NCI-H146 treated with DMSO at 0.1 percent for 48 hours (cell line): ENCODE measurements around the gene DGKB.
A peak's percentile ranks its signal among the peaks of the same experiment; 100 is the strongest.

ENCODE experiments used
- DNase-seq: peaks from one replicate; lab custom pipeline; 2025; ENCODE audit not compliant: unreplicated experiment; lab: John Stamatoyannopoulos, UW

Gene DGKB

GRCh38 chr7:14902589-14903067 is at the start of gene DGKB:
Gene DGKB (minus strand): TSS chr7:14902751.
- peak; percentile 68 for DNase-seq

DNA sequence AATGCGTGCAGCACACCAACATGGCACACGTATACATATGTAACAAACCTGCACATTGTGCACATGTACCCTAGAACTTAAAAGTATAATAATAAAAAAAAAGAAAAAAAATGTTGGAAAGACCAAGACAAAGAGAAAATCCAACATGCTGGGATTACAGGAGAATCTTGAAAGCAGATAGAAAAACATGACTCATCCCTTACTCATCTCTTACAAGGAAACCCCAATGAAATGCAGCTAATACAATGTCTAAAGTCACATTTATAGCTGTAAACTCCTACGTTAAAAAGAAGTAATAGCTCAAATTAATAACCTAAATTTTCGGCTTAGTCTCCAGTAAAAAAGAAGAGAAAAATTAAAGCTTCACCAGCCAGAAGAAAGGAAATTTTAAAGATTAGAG is 47.5 kb upstream of the DGKB start:
- no peak for DNase-seq

DNA sequence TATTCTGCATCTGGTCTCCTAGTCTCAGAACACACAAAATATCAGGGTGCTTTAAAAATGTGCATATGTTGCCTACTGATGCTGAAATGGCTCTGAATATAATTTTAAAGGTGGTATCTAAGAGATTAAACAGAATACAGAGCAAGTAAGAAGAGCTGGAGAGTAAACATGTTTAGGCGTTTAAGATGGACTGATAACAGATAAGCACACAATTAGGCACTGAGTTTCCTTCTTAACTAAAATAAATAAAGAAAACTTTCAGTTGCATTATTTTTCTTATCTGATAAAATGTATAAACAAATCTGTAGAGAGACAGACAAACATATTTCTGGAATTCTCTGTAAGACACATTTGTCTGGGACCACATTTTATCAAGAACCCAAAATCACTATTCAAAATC is 35.6 kb upstream of the DGKB start:
- no peak for DNase-seq

GRCh38 chr7:14937581-14937980 is 35.0 kb upstream of the DGKB start:
- DNase-seq: no peak

GRCh38 chr7:14936554-14936953 is 34.0 kb upstream of the DGKB start:
- no peak for DNase-seq

DNA sequence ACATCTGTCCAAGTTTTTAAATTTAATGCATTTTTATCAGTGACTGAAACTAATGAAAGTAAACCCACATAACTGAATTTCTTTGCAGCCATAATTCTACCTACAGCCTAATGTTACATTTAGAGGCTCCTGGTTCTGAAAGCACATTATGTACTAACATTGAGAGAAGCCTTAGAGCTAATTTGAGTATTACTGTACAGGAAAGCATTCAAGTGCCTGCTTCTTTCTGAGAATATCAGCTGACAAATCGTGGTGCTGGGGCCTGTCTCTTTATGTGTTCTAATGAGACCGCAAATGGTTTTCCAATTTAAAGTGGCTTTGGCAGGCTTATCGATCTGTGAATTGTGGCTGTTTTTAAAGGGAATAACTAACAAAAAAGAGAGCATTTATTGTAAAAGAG is 32.3 kb upstream of the DGKB start:
- peak; percentile 7 for DNase-seq

DNA sequence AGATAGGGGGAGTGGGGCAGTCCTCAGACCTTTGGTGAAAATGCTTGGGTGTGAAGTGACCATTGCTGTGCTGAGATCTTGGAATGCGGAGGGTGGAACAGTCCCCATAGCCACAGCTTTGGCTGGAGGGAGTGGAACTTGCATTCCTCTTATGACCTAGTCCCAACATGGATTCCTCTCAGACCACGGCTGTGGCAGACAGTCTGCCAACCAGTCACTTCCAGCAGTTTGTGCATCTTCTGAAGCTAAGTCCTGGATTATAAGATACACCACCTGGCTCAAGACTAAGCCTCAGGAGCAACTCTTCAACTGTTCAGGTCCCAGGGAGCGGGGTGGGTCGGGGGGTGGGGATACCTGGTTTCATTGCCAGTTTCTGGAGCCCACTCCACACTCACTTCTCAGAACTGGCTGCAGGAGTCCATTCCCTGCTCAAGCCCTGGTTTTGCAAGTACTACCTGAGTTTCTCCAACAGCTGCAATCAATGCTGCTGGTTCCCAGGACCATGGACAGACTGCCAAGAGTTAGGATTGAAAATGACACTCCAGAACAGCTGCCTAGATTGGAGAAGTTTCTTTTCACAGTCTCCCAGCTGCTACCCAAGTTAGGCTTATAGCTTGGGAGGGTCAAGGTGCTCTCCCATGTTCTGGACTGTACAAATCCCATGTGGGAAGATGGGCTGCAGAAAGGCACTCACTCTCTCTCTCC is 29.1 kb upstream of the DGKB start:
- no peak for DNase-seq

GRCh38 chr7:14924398-14924797 is 21.8 kb upstream of the DGKB start:
- DNase-seq: no peak

GRCh38 chr7:14911077-14911476 is 8.5 kb upstream of the DGKB start:
- no peak for DNase-seq

DNA sequence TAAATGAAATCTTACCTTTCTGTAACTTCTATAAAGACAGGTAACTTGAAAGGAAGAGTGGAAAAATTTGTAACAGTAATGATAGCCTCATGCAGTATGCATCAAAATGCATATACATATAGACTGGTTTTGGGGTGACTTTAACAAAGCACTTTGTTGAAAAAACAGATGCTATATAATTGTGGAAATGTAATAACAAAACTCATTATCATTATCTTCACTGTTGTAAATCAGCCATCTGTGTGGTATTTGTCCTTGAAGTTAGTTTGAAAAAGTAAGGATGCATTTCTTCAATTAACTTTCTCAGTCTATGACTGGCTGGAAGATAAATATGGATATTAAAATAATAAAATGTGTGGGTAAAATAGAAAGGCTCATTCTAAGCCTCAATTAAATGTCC is 6.1 kb upstream of the DGKB start:
- no peak for DNase-seq

GRCh38 chr7:14905764-14906163 is 3.2 kb upstream of the DGKB start:
- DNase-seq: no peak

- DNase-seq: no peak
These were observed 2.5 kb downstream of the DGKB start for GRCh38 chr7:14900051-14900450.

GRCh38 chr7:14899030-14899429 is 3.5 kb downstream of the DGKB start:
- no peak for DNase-seq

DNA sequence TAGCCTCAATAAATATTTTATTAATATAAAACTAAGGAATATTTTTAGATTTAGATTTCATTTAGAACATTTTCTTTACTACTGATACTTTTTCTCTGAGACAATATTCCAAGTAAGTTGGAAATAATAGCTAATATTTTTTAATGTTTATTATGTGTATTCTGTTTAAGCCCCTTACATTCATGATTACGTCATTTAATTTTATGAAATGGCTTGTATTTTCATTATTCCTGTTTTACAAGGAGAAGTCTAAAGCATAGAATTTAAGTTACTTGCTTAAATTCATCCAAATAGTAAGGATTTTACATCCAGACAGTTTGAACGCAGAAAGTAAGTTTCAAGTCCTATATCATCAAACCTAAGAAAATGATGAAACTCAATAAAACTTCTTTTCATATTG is 6.1 kb downstream of the DGKB start:
- no peak for DNase-seq

GRCh38 chr7:14894826-14895225 is 7.7 kb downstream of the DGKB start:
- no peak for DNase-seq

DNA sequence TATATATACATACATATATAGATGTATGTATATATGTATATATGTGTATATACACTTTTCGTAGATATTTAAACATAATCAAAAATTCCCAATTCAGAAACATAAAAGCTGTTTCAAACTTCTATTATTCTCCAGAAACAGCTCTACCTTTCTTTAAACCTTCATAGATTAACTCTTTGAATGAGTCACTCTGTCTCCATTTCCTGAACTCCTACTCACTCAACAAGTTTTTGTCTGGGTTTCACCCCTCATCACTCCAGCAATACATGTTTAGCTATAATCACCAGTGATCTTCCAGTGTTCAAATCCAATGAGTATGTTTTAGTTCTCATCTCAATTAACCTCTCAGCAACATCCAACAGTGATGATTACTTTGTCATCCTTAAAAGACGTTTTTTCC is 9.6 kb downstream of the DGKB start:
- DNase-seq: no peak

- DNase-seq: no peak
These were observed 11.3 kb downstream of the DGKB start for GRCh38 chr7:14891289-14891688.

GRCh38 chr7:14888962-14889361 is 13.6 kb downstream of the DGKB start:
- DNase-seq: peak; percentile 23

DNA sequence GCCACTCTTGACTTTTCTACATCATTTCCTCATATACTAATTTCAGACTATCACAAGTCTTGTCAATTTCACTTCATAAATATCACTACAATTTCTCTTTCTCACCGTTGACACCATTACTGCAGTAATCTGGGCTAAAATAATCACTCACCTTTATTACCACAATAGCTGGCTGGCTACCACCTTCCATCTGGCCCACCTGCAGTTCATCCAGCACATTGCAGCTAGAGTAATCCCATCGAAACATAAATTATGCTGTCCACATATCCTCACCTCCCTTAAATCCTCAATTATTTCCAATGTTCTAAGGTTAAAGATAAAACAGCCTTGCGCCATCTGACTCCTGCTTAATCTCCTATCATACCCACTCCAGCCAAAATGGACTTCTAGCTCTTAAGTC is 16.0 kb downstream of the DGKB start:
- DNase-seq: no peak

DNA sequence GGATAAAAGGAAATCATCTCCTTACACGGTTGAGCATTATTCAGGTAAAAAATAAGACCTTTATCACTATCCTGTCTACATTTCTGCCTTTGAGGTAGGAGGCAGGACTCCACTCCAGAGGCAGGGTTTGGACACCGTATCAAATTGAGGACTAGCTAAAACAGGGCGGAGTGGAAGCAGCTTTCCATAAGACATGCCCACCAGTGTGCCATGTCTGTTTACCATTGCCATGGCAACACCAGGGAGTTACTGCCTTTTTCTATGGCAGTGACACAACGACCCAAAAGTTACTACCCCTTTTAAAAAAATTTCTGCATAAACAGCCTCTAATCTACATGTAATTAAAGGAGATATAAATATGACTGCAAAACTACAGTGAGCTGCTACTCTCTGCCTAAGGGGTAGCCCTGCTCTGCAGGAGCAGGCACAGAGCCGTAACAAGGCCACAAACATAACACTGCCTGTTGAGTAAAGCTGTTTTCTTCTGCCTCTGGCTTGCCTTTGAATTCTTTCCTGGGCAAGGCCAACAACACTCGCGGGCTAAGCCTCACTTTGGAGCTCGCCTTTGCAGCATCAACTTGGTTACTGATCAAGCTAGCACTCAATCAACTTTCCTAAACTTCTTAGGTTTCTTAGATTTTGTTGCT is 26.5 kb downstream of the DGKB start:
- no peak for DNase-seq

DNA sequence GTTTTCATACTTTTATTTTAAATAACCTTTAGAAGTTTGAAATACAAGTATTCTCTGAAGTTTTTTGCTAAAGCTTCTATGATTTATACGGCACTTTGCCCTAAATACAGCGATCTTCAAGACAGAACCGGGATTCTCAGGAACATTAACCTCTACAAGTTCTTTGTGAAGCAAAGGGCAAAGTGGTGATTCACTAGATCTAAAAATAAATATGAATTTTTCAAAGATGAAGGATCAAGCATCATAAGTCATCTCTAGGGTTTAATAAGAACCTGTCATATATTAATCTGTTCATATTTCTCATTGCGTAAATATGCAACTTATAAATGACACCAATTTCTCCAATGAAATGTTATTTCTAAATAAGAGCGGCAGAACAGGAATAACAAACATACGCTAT is 30.7 kb downstream of the DGKB start:
- no peak for DNase-seq

DNA sequence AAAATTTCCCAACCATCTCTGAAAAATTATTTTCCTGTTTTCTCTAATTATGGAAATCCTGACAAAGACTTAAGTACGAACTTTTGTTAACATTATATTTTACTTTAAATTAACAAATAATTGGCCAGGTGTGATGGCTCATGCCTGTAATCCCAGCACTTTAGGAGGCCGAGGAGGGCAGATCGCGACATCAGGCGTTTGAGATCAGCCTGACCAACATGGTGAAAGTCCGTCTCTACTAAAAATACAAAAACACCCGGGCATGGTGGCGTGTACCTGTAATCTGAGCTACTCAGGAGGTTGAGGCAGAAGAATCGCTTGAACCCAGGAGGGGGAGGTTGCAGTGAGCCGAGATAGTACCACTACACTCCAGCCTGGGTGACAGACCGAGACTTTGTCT is 32.2 kb downstream of the DGKB start:
- no peak for DNase-seq

DNA sequence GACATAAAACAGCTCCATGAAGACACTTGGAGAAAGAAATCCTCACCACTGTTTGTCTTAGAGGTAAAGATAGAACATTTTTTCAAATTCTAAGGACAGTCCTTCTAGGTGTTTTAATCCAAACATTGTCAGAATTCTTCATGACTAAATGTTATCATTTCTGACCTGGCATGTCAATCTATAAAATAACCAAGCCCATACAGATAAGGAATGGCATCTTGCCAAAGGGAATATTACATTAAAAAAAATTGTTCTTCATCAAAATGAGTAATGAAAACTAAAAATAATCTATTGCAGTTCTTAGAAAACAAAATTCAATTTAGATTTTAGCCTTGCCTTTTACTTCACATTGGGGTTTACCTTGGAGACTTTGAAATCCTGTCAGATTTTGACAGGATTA is 33.6 kb downstream of the DGKB start:
- no peak for DNase-seq
